ENCODE data around the gene ZFP1.

ZFP1 gene

DNA sequence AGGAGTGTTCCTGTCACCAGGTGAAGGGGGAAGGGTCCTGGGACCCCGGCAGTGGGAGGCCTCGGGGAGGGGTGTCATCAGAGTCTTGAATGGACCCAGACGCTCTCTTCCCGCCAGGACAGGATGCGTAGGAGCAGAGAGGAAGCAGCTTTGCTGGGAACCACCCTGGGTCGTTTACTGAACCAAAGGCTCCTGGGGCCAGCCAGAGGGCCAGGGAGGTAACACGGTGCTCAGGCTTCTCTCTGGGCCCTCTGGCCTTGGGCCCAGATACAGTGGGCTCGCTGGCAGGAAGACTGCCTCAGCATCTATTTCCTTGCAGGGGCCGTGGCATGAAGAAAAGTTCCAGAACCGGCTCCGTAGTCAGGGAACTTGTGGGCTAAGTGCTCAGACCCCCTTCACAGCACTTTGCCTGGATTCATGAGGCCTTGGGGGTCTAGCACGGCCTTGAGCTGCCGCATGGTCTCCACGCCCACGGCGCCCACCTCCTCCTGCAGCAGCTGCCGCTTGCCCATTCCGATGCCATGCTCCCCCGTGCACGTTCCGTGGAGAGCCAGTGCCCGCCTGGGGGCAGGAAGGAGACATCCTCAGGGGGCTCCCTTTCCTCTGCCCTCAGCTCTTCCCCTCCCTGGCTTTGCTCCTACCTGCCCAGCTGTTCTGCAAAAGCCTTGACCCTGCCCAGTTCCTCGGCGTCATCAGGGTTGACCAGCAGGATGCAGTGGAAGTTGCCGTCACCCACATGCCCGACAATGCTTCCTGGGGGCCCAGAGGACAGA, 36.2 kb upstream of the ZFP1 start:
- DNase-seq, result no peak
- Histone ChIP-seq H3K27me3 (no peaks in the 10 kb centered on the region), H3K36me3 (no peaks in the 10 kb centered on the region), H3K4me3 (ENCODE audit: low read depth, low read length) (no peak overlapping the region), H3K4me1 (peaks cover 23% of the 10 kb centered on the region), H3K9me3 (no peaks in the 10 kb centered on the region)
- TF ChIP-seq, protein P1, sequence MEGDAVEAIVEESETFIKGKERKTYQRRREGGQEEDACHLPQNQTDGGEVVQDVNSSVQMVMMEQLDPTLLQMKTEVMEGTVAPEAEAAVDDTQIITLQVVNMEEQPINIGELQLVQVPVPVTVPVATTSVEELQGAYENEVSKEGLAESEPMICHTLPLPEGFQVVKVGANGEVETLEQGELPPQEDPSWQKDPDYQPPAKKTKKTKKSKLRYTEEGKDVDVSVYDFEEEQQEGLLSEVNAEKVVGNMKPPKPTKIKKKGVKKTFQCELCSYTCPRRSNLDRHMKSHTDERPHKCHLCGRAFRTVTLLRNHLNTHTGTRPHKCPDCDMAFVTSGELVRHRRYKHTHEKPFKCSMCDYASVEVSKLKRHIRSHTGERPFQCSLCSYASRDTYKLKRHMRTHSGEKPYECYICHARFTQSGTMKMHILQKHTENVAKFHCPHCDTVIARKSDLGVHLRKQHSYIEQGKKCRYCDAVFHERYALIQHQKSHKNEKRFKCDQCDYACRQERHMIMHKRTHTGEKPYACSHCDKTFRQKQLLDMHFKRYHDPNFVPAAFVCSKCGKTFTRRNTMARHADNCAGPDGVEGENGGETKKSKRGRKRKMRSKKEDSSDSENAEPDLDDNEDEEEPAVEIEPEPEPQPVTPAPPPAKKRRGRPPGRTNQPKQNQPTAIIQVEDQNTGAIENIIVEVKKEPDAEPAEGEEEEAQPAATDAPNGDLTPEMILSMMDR (IDR thresholded peaks at IDR 0.05; ENCODE audit: low read depth, low read length), result no peak

DNA sequence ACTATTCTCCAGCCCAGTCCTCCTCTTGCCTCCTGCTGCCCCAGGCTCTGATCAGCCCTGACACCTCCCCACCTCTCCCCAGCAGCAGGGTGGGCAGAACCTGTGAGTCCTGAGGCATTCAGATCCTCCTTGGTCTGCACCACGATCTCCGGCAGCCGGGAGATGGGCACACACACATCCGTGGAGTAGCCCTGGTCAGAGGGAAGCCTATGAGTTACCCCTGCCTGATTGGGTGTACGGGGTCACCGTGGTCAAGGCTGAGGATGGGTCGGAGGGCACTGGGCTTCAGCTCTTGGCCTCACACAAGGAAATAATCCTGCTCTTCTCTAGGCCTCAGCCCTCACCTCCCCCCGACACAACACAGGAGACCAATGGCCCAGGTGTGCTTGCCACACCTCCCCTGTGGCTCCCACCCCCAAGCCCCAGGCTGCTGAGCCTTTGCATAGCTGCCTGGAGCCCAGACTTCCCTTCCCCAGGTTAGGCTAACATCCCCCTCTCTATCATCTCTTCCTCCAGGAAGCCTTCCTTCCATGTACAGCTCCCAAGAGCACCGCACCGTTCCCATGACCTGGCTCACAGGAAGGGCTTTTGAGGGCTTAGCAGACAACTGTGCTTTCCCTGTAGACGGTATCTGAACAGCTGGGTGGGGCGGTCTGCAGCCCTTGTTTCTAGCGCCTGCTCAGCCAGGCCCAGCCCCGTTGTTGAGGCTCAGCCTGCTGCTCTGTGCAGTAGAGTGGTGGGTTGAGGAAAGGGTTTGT, 35.4 kb upstream of the ZFP1 start:
- DNase-seq, result no peak
- H3K9me3 ChIP-seq, result no peaks in the 10 kb centered on the region
- peaks cover 19% of the 10 kb centered on the region for H3K4me1 ChIP-seq

DNA sequence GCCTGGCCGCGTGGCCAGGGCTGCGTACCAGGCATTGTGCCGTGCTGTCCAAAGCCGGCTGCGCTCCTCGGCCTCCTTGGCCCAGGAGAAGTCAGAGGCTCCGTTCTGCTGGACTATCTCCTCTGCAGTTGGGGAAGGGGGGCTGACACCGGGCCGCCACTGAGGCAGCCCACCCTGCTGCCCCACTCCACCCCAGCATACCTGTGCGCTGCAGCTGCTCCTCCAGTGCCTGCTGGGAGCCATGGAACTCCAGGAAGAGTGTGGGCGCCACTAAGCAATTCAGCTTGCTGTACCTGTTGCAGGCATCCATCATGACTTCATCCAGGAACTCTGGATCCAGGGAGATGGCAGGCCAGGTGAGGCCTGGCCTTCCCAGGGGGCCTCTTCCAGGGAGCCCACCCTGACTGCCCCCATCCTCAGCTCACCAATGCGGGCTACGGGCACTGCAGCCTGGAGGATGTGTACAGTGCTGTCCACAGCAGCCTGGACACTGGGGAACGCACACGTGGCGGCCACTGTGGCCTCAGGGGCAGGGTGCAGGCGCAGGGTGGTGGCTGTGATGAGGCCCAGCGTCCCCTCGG, 34.7 kb upstream of the ZFP1 start:
- Histone ChIP-seq H3K27me3 (no peaks in the 10 kb centered on the region), H3K36me3 (no peaks in the 10 kb centered on the region), H3K9me3 (no peaks in the 10 kb centered on the region), H3K4me1 (peaks cover 18% of the 10 kb centered on the region), H3K4me3 (ENCODE audit: low read depth, low read length) (no peak overlapping the region)
- TF ChIP-seq, protein P1 (IDR thresholded peaks at IDR 0.05; ENCODE audit: low read depth, low read length), result no peak
- no peak for DNase-seq

More for the DNA sequence above, 35.4 kb upstream of the ZFP1 start:
- H3K36me3 ChIP-seq, result no peaks in the 10 kb centered on the region
- TF ChIP-seq, protein P1 (IDR thresholded peaks at IDR 0.05; ENCODE audit: low read depth, low read length), result no peak
- no peak overlapping the region for H3K4me3 ChIP-seq (ENCODE audit: low read depth, low read length)
- no peaks in the 10 kb centered on the region for H3K27me3 ChIP-seq

DNA sequence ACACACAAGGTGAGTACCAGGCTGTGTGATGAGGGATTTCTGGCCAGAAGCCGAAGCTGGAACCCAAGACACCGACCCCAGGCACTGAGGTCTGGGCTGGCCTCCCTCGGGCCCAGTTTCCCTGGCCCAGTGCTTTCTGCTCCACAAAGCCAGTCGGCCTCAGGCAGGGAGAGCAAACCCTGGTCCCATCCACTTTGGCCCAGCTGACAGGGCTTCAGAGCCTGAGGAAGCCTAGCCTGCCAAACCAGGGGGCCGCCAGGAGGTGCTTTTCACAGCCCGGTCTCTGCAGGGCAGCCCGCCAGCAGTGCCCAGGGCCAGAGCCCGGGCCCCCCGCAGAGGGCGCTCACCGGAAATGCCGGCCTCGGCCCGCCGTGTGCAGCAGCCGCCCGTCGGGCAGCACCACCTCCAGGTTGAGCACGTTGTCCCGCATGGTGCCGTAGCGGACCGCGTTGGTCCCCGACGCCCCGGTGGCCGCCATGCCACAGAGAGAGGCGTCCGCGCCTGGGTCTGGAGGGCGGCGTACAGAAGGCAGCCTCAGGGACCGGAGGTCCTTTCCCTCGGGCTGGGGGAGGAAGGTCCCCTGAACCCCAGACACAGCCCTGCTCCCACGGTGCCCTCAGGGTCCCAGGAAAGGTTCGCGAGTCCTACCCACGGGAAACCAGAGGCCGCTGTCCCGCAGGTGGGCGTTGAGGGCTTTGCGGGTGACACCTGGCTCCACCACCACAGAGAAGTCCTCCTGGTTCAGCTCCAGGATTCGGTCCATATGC, 34.0 kb upstream of the ZFP1 start:
- Histone ChIP-seq H3K4me1 (peaks cover 11% of the 10 kb centered on the region), H3K36me3 (no peaks in the 10 kb centered on the region), H3K9me3 (no peaks in the 10 kb centered on the region), H3K27me3 (no peaks in the 10 kb centered on the region), H3K4me3 (ENCODE audit: low read depth, low read length) (no peak overlapping the region)
- TF ChIP-seq, protein P1 (IDR thresholded peaks at IDR 0.05; ENCODE audit: low read depth, low read length), result no peak
- no peak for DNase-seq

DNA sequence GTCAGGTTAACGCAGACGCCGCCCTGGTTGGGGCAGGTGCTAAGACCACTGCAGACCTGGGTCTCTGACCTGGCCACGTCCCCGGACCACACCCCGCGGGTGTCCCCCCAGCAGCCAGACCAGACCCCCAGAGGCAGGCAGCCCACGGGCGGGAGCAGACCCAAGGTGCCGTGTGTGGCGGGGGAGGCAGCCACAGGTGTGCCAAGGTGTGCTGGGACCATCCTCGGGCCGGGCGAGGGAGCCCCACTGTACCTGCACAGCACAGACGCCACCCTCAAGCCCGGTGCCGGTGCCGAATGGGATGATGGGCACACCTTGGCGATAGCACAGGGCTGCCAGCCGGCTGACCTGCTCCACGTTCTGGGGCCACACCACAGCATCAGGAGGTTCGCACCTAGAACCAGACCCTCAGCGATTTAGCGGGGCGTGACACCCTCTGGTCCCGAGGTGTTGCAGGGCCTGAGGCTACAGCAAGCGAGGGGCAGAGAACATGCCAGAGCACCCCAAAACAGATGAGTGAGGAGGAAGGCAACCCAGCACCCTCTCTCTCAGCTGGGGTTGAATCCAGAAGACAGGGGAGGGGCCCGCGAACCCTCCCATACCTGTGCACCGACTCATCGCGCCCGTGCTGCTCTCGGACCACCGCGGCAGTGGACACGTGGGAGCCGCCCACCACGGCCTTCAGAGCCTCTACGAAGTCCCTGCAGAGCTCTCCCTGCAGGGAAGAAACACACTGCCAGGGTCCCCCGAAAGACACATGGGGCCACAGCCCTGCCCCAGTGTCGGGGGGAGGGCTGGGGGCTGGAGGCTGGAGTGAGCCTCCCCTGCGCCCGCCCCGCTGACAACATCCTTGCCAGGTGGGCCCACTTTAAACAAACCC, 33.1 kb upstream of the ZFP1 start:
- H3K9me3 ChIP-seq, result no peaks in the 10 kb centered on the region
- no peak for DNase-seq
- TF ChIP-seq, protein P1 (IDR thresholded peaks at IDR 0.05; ENCODE audit: low read depth, low read length), result no peak
- H3K4me3 ChIP-seq (ENCODE audit: low read depth, low read length), result no peak overlapping the region
- H3K36me3 ChIP-seq, result no peaks in the 10 kb centered on the region
- peaks cover 3% of the 10 kb centered on the region for H3K4me1 ChIP-seq
- no peaks in the 10 kb centered on the region for H3K27me3 ChIP-seq

Data from BE2C (cell line).